ENCODE data around the gene SURF1.

GRCh38 chr9:133396952-133397351 is 40.7 kb upstream of the SURF1 start:
- peak in 1 of 5 experiments; percentile 16 for TF ChIP-seq CTCF (IDR thresholded peaks at IDR 0.05)
- TF ChIP-seq POLR2A (IDR thresholded peaks at IDR 0.05) = no peak
- TF ChIP-seq POLR2AphosphoS5 (IDR thresholded peaks at IDR 0.05) = no peak
- no peak for TF ChIP-seq EP300 (IDR thresholded peaks at IDR 0.05; ENCODE audit: low read depth)
